PC-9 (cell line): ENCODE data around the gene CTSE.

Experiments used
- EZH2 ChIP-seq: fragments of 200-600 bp; sonication (generic); IDR thresholded peaks from 2 replicates; pipeline ENCODE4 v1.8.0; 2017; ENCODE audit warnings: antibody characterized with exemption, low read depth
- TF ChIP-seq, protein P1 (sequence below): fragments of 200-600 bp; sonication (generic); conservative IDR thresholded peaks from 2 replicates; pipeline ENCODE4 v1.6.1; 2017; ENCODE audit warnings: mixed run types, antibody characterized with exemption, mild to moderate bottlenecking, moderate library complexity

DNA sequence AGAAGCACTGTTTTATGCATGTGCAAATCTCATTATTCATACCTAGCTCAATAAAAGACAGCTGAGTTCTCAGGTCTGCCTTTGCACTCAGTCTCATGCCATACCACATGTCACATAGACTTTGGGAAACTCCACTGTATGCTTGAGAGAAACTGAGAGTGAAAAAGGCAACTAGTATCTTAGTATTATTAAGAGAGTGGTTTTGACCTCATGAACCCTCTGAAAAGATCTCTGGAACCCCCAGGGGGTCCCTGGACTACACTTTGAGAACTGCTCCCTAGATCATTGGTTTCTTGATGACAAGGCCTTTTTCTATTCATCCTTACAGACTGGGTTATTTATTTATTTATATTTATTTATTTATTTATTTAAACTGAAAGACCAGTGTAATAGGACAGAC lies 25.6 kb upstream of the CTSE start:
- TF ChIP-seq, protein P1, sequence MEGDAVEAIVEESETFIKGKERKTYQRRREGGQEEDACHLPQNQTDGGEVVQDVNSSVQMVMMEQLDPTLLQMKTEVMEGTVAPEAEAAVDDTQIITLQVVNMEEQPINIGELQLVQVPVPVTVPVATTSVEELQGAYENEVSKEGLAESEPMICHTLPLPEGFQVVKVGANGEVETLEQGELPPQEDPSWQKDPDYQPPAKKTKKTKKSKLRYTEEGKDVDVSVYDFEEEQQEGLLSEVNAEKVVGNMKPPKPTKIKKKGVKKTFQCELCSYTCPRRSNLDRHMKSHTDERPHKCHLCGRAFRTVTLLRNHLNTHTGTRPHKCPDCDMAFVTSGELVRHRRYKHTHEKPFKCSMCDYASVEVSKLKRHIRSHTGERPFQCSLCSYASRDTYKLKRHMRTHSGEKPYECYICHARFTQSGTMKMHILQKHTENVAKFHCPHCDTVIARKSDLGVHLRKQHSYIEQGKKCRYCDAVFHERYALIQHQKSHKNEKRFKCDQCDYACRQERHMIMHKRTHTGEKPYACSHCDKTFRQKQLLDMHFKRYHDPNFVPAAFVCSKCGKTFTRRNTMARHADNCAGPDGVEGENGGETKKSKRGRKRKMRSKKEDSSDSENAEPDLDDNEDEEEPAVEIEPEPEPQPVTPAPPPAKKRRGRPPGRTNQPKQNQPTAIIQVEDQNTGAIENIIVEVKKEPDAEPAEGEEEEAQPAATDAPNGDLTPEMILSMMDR = no peak
- TF ChIP-seq EZH2 = no peak
